Neural progenitor cell (in vitro differentiated cells): ENCODE results near the gene EXOC6B.

Experiments used
- CTCF ChIP-seq: fragments of 200-600 bp; sonication (generic); IDR thresholded peaks from 2 replicates; pipeline ENCODE4 v1.5.1; 2017; ENCODE audit warnings: antibody characterized with exemption, mild to moderate bottlenecking
- EZH2 ChIP-seq: fragments of 200-600 bp; sonication (generic); IDR thresholded peaks from 2 replicates; pipeline ENCODE4 v1.6.1; 2017; ENCODE audit warnings: antibody characterized with exemption, mild to moderate bottlenecking, moderate library complexity

- no peak for TF ChIP-seq EZH2
- no peak for TF ChIP-seq CTCF
Measured at GRCh38 chr2:72788756-72789155, 37.1 kb downstream of the EXOC6B start.
